Measurements from ENCODE around the gene PITX3. TPM values are rescaled to one million over a fixed set of nuclear protein-coding genes. Genes with fewer than 3 reads are reported as not detected.

The PITX3 gene
- total and polyA plus RNA-seq, 9 of the 15 experiments (the other 6 are each of a cell fraction or from before 2014, with no cell fraction given), result 0.30 to 0.98 (median 0.95) TPM; not detected in 6

GRCh38 chr10:102269017-102269416, 27.7 kb upstream of the PITX3 start (continued):
- TF ChIP-seq MAX (CRISPR knock-in tag; IDR thresholded peaks at IDR 0.05) (no peak), ZNF79 (CRISPR knock-in tag; IDR thresholded peaks at IDR 0.05; ENCODE audit: low read depth) (no peak)

- no peak overlapping the region for H2AFZ ChIP-seq (ENCODE audit: low read depth, low read length)
- no peaks in the 10 kb centered on the region for H4K20me1 ChIP-seq (replicated peaks; ENCODE audit: control insufficient read depth, insufficient read depth, low read length)
- H3K27me3 ChIP-seq (ENCODE audit: control insufficient read depth in 2 of 2, insufficient read depth in 2 of 2, low read length in 2 of 2), result no peaks in the 10 kb centered on the region
- H3K36me3 ChIP-seq (ENCODE audit: control insufficient read depth, insufficient read depth, low read length), result peaks cover 25% of the 10 kb centered on the region
- intact Hi-C loops (cut with micrococcal nuclease) (no loop called here), in situ Hi-C loops (cut with MboI) (no loop called here)
- H3K27ac ChIP-seq (ENCODE audit: extremely low read depth, low read depth, low read length), result no peak overlapping the region
- H3K4me3 ChIP-seq, result no peak overlapping the region
- no peak overlapping the region for H3K9ac ChIP-seq (ENCODE audit: insufficient read depth in 1 of 2, low read depth in 2 of 2, low read length in 2 of 2)
- DNase-seq (ENCODE audit: extremely low read depth in 1 of 4, low spot score in 3 of 4) (no peak), FAIRE-seq (no peak), ATAC-seq (no peak)
- H3K4me2 ChIP-seq (ENCODE audit: insufficient read depth, low read length), result no peak overlapping the region
- H3K79me2 ChIP-seq (ENCODE audit: control insufficient read depth, insufficient read depth, low read length), result peaks cover 26% of the 10 kb centered on the region
- H3K4me1 ChIP-seq (replicated peaks in 1 of 2; ENCODE audit: control insufficient read depth in 2 of 2, insufficient read depth in 2 of 2, low read length in 2 of 2), result no peaks in the 10 kb centered on the region
- ChIA-PET POLR2A (interaction anchor here (0.7 to 1.4 kb wide), 4 partner anchors 13 to 27 kb away, joined by 3 to 5 read pairs (median 4); partner anchors contain the start of genes GBF1 and PITX3), CTCF (ENCODE audit: low intra/inter-chr PET ratio) (no interaction called here)
- no TSS peak for BruUV-seq (replicated peaks)
- H3K9me1 ChIP-seq (ENCODE audit: control insufficient read depth, insufficient read depth, low read length), result no peaks in the 10 kb centered on the region
- H3K9me3 ChIP-seq (replicated peaks; ENCODE audit: control insufficient read depth, insufficient read depth, low read depth, low read length), result no peaks in the 10 kb centered on the region
- TF ChIP-seq, protein P1, sequence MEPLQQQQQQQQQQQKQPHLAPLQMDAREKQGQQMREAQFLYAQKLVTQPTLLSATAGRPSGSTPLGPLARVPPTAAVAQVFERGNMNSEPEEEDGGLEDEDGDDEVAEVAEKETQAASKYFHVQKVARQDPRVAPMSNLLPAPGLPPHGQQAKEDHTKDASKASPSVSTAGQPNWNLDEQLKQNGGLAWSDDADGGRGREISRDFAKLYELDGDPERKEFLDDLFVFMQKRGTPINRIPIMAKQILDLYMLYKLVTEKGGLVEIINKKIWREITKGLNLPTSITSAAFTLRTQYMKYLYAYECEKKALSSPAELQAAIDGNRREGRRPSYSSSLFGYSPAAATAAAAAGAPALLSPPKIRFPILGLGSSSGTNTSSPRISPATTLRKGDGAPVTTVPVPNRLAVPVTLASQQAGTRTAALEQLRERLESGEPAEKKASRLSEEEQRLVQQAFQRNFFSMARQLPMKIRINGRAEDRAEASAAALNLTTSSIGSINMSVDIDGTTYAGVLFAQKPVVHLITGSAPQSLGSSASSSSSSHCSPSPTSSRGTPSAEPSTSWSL (CRISPR knock-in tag; IDR thresholded peaks at IDR 0.05; ENCODE audit: borderline replicate concordance), result no peak
- TF ChIP-seq, protein P2, sequence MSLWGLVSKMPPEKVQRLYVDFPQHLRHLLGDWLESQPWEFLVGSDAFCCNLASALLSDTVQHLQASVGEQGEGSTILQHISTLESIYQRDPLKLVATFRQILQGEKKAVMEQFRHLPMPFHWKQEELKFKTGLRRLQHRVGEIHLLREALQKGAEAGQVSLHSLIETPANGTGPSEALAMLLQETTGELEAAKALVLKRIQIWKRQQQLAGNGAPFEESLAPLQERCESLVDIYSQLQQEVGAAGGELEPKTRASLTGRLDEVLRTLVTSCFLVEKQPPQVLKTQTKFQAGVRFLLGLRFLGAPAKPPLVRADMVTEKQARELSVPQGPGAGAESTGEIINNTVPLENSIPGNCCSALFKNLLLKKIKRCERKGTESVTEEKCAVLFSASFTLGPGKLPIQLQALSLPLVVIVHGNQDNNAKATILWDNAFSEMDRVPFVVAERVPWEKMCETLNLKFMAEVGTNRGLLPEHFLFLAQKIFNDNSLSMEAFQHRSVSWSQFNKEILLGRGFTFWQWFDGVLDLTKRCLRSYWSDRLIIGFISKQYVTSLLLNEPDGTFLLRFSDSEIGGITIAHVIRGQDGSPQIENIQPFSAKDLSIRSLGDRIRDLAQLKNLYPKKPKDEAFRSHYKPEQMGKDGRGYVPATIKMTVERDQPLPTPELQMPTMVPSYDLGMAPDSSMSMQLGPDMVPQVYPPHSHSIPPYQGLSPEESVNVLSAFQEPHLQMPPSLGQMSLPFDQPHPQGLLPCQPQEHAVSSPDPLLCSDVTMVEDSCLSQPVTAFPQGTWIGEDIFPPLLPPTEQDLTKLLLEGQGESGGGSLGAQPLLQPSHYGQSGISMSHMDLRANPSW (CRISPR knock-in tag; IDR thresholded peaks at IDR 0.05), result no peak
- TF ChIP-seq, protein P3, sequence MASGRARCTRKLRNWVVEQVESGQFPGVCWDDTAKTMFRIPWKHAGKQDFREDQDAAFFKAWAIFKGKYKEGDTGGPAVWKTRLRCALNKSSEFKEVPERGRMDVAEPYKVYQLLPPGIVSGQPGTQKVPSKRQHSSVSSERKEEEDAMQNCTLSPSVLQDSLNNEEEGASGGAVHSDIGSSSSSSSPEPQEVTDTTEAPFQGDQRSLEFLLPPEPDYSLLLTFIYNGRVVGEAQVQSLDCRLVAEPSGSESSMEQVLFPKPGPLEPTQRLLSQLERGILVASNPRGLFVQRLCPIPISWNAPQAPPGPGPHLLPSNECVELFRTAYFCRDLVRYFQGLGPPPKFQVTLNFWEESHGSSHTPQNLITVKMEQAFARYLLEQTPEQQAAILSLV (tag; IDR thresholded peaks at IDR 0.05), result no peak
- TF ChIP-seq NFYB (IDR thresholded peaks at IDR 0.05; ENCODE audit: extremely low read depth, insufficient read length) (no peak), PHF20 (IDR thresholded peaks at IDR 0.05; ENCODE audit: partially characterized antibody) (no peak)
Measured at GRCh38 chr10:102268375-102268888, 27.1 kb upstream of the PITX3 start.
